Posterior vena cava (tissue), 2 donors: Measurements from ENCODE around the gene TRAPPC2L. TPM values are rescaled to one million over a fixed set of nuclear protein-coding genes. Genes with fewer than 3 reads are reported as not detected.

ENCODE experiments used
- total RNA-seq, 2 donors: library from RNA; stranded (reverse); fragmentation: NEBNext Ultra II Directional; extraction: Animal tissue kit (Norgen Biotek cat#: 25700); gene quantifications; one replicate each; pipeline ENCODE4 v1.2.1, GENCODE V29; 2021
- donor health status: DM: yes; HTN: yes; CAD: no.
- donor health status: DM: yes; HTN: yes; CAD: no.

The TRAPPC2L gene
- total RNA-seq, 2 donors from 2014 or later, result 28.7 to 47.9 TPM

Other genes starting within 250 kb of the TRAPPC2L start
- not detected for gene IL17C, start 218.6 kb upstream of the TRAPPC2L start, total RNA-seq
- 100 to 1,000 TPM in 1 of 2 donors, 10 to 100 TPM in 1; 71.4 to 168 TPM for gene CYBA, start 206.1 kb upstream of the TRAPPC2L start, total RNA-seq
- gene MVD, start 194.0 kb upstream of the TRAPPC2L start, total RNA-seq, result 10 to 100 TPM; 21.6 to 22.6 TPM
- gene SNAI3, start 170.6 kb upstream of the TRAPPC2L start, total RNA-seq, result under 1 TPM; 0.43 to 0.56 TPM
- 10 to 100 TPM; 16.8 to 19.0 TPM for gene RNF166, start 150.7 kb upstream of the TRAPPC2L start, total RNA-seq
- 10 to 100 TPM; 17.2 to 20.4 TPM for gene CTU2, start 150.6 kb upstream of the TRAPPC2L start, total RNA-seq
- gene PIEZO1, start 71.9 kb upstream of the TRAPPC2L start, total RNA-seq, result 100 to 1,000 TPM in 1 of 2 donors, 10 to 100 TPM in 1; 99.3 to 103 TPM
- 1 to 10 TPM in 1 of 2 donors, under 1 TPM in 1; 0.57 to 2.0 TPM for gene CDT1, start 53.3 kb upstream of the TRAPPC2L start, total RNA-seq
- 10 to 100 TPM; 73.1 to 92.8 TPM for gene APRT, start 45.2 kb upstream of the TRAPPC2L start, total RNA-seq
- 10 to 100 TPM; 17.2 to 24.9 TPM for gene GALNS, start 180 bp upstream of the TRAPPC2L start, total RNA-seq
- gene PABPN1L, start 9.5 kb downstream of the TRAPPC2L start, total RNA-seq, result not detected
- gene CBFA2T3, start 120.1 kb downstream of the TRAPPC2L start, total RNA-seq, result 1 to 10 TPM; 4.7 to 5.1 TPM
- gene ACSF3, start 236.7 kb downstream of the TRAPPC2L start, total RNA-seq, result 10 to 100 TPM; 19.1 to 21.4 TPM